Fibroblast of lung (primary cell): Measurements from ENCODE around the gene MRPS25. TPM values are rescaled to one million over a fixed set of nuclear protein-coding genes. Genes with fewer than 3 reads are reported as not detected.
"Not testable (repeated sequence)": the region's sequence is repeated elsewhere in the genome, so short reads cannot be mapped to it uniquely, and the experiment has no call there.

Experiments
- DNase-seq, 2 donors: peaks; one replicate each; pipeline versions ENCODE4 v3.0.0 to v3.0.0-alpha.2; 2010; ENCODE audit warnings: low read depth in 2 of 2
- H2AFZ ChIP-seq: 2 replicates; pipeline ENCODE4 v1.5.1; 2012; ENCODE audit warnings: low read length, control low read depth, inconsistent platforms
- H3K27ac ChIP-seq: 2 replicates; pipeline ENCODE4 v1.5.1; 2011; ENCODE audit warnings: low read length, control low read depth; ENCODE audit not compliant: insufficient read depth
- H3K27me3 ChIP-seq: 2 replicates; pipeline ENCODE4 v1.5.1; 2011; ENCODE audit warnings: mild to moderate bottlenecking, low read length; ENCODE audit not compliant: control insufficient read depth, insufficient read depth
- H3K36me3 ChIP-seq: 2 replicates; pipeline ENCODE4 v1.5.1; 2011; ENCODE audit warnings: low read length; ENCODE audit not compliant: control insufficient read depth, insufficient read depth
- H3K4me1 ChIP-seq: 2 replicates; pipeline ENCODE4 v1.5.1; 2011; ENCODE audit warnings: low read length; ENCODE audit not compliant: control insufficient read depth, insufficient read depth; ENCODE audit errors: extremely low read depth
- H3K4me2 ChIP-seq: 2 replicates; pipeline ENCODE4 v1.5.1; 2011; ENCODE audit warnings: low read length, control low read depth; ENCODE audit not compliant: insufficient read depth; ENCODE audit errors: extremely low read depth
- H3K4me3 ChIP-seq, 4 experiments: fragments of 200-600 bp in 1 of 4; sonication (generic) in 1 of 4; replicated peaks in 1 of 4; 2 replicates each; pipeline ENCODE4 v1.5.1; 2011 to 2016; ENCODE audit warnings: low read length in 4 of 4, low read depth in 3 of 4, mild to moderate bottlenecking in 3 of 4, control low read depth in 2 of 4, inconsistent platforms in 1 of 4, mixed read lengths in 1 of 4; ENCODE audit not compliant: insufficient read depth in 1 of 4; ENCODE audit errors: control extremely low read depth in 1 of 4
- H3K79me2 ChIP-seq: 2 replicates; pipeline ENCODE4 v1.5.1; 2012; ENCODE audit warnings: mild to moderate bottlenecking, low read length, inconsistent platforms; ENCODE audit not compliant: control insufficient read depth, insufficient read depth
- H3K9ac ChIP-seq: 2 replicates; pipeline ENCODE4 v1.5.1; 2011; ENCODE audit warnings: mild to moderate bottlenecking, low read length, control low read depth; ENCODE audit not compliant: insufficient read depth
- H3K9me3 ChIP-seq: 2 replicates; pipeline ENCODE4 v1.5.1; 2012; ENCODE audit warnings: low read depth, low read length; ENCODE audit not compliant: control insufficient read depth, insufficient read depth
- H4K20me1 ChIP-seq: 2 replicates; pipeline ENCODE4 v1.5.1; 2011; ENCODE audit warnings: low read length; ENCODE audit not compliant: control insufficient read depth, insufficient read depth; ENCODE audit errors: extremely low read depth
- CTCF ChIP-seq, 2 donors: IDR thresholded peaks in 1 of 2; conservative IDR thresholded peaks in 1 of 2; 1 replicate in 1 of 2; 2 replicates in 1 of 2; pipeline ENCODE4 v1.5.1; 2011 to 2012; ENCODE audit warnings: low read length in 2 of 2, control low read depth in 1 of 2, inconsistent platforms in 1 of 2, low read depth in 1 of 2, mild to moderate bottlenecking in 1 of 2
- EZH2 ChIP-seq: IDR thresholded peaks from 2 replicates; pipeline ENCODE4 v1.5.1; 2012; ENCODE audit warnings: low read length, control low read depth, mild to moderate bottlenecking; ENCODE audit errors: missing control alignments
- polyA plus RNA-seq, 2 donors: library from polyadenylated mRNA; depleted of rRNA in 1 of 2; stranded (reverse) in 1 of 2; unstranded in 1 of 2; fragments of >200 nt; gene quantifications; 2 replicates each; pipeline ENCODE4 v1.2.1, GENCODE V29; 2011 to 2012; ENCODE audit warnings: missing spikeins in 1 of 2
- total RNA-seq: library from RNA; depleted of rRNA; stranded (reverse); fragments of >200 nt; gene quantifications from 2 replicates; pipeline ENCODE4 v1.2.1, GENCODE V29; 2014

MRPS25 gene
- total and polyA plus RNA-seq, 2 donors (not counting 1 experiment from before 2014, with no cell fraction given), result 16.5 to 17.4 TPM

- Histone ChIP-seq H3K4me3 (no peak overlapping the region), H3K36me3 (no peaks in the 10 kb centered on the region), H3K4me2 (no peak overlapping the region), H3K9ac (no peak overlapping the region), H3K79me2 (peaks cover 2% of the 10 kb centered on the region), H3K9me3 (no peaks in the 10 kb centered on the region), H3K27me3 (no peaks in the 10 kb centered on the region), H3K27ac (no peak overlapping the region), H2AFZ (no peak overlapping the region), H4K20me1 (no peaks in the 10 kb centered on the region), H3K4me1 (no peaks in the 10 kb centered on the region)
- TF ChIP-seq CTCF (conservative IDR thresholded peaks at IDR 0.05 in 1 of 2, IDR thresholded peaks at IDR 0.05 in 1 of 2; ENCODE audit: low read depth in 1 of 2, low read length in 2 of 2) (no peak), EZH2 (no peak)
- peak; percentile 88 to 92 for DNase-seq
These were observed 57.4 kb downstream of the MRPS25 start for GRCh38 chr3:15007681-15008141.

- not testable (repeated sequence) for H3K4me3 ChIP-seq, H3K9me3 ChIP-seq, H3K27me3 ChIP-seq, H3K9ac ChIP-seq, H3K4me2 ChIP-seq, H4K20me1 ChIP-seq, H3K27ac ChIP-seq, H3K79me2 ChIP-seq, H2AFZ ChIP-seq, H3K4me1 ChIP-seq, H3K36me3 ChIP-seq, DNase-seq
These were observed 65.9 kb downstream of the MRPS25 start for GRCh38 chr3:14999182-14999581.

Other genes with a start within 250 kb of the MRPS25 start
- gene FGD5, start 246.4 kb downstream of the MRPS25 start, total RNA-seq, result 0.50 and 1.0 TPM in 2 replicates
- 0.03 and 1.1 TPM in 2 replicates for gene FGD5, start 246.4 kb downstream of the MRPS25 start, polyA plus RNA-seq
- gene NR2C2, start 117.7 kb downstream of the MRPS25 start, total RNA-seq, result 20.0 and 27.9 TPM in 2 replicates
- gene NR2C2, start 117.7 kb downstream of the MRPS25 start, polyA plus RNA-seq, result 13.5 and 15.0 TPM in 2 replicates
- gene RBSN, start 33.8 kb upstream of the MRPS25 start, total RNA-seq, result 23.4 and 26.8 TPM in 2 replicates
- gene RBSN, start 33.8 kb upstream of the MRPS25 start, polyA plus RNA-seq, result 9.3 and 10.0 TPM in 2 replicates
- gene CAPN7, start 140.9 kb upstream of the MRPS25 start, total RNA-seq, result 38.0 and 39.0 TPM in 2 replicates
- 21.1 and 25.9 TPM in 2 replicates for gene CAPN7, start 140.9 kb upstream of the MRPS25 start, polyA plus RNA-seq